ENCODE data around the gene KRT20. TPM values are rescaled to one million over a fixed set of nuclear protein-coding genes. Genes with fewer than 3 reads are reported as not detected.

KRT20 gene
- total RNA-seq, 1 experiment from 2014 or later: 0.66 TPM

- no TSS peak for BruUV-seq (replicated peaks)
- Mint-ChIP-seq H3K4me3 (ENCODE audit: low read depth, unreplicated experiment) (no peak overlapping the region), H3K9me3 (ENCODE audit: low read depth, unreplicated experiment) (no peaks in the 10 kb centered on the region), H3K27me3 (ENCODE audit: unreplicated experiment) (no peaks in the 10 kb centered on the region), H3K4me1 (ENCODE audit: low read depth, unreplicated experiment) (peaks cover 72% of the 10 kb centered on the region), H3K27ac (ENCODE audit: unreplicated experiment) (peak overlapping the region; percentile 27), H3K36me3 (ENCODE audit: insufficient read depth, unreplicated experiment) (peaks cover 17% of the 10 kb centered on the region)
- CTCF ChIA-PET: interaction anchor here (0.6 to 7.3 kb wide), 15 partner anchors 10 to 1037 kb away, joined by 3 to 57 read pairs (median 5); partner anchors contain the start of gene KRT10
- no peak for TF ChIP-seq CTCF (IDR thresholded peaks at IDR 0.05; ENCODE audit: unreplicated experiment)
- intact Hi-C loops (cut with micrococcal nuclease; ENCODE audit: unreplicated experiment): loop anchor here (10.0 kb wide), 1 partner anchor 1074 kb away; no protein-coding TSS in a partner anchor
- DNase-seq: no peak
Measured at GRCh38 chr17:40848583-40849235, 36.3 kb downstream of the KRT20 start.

DNA sequence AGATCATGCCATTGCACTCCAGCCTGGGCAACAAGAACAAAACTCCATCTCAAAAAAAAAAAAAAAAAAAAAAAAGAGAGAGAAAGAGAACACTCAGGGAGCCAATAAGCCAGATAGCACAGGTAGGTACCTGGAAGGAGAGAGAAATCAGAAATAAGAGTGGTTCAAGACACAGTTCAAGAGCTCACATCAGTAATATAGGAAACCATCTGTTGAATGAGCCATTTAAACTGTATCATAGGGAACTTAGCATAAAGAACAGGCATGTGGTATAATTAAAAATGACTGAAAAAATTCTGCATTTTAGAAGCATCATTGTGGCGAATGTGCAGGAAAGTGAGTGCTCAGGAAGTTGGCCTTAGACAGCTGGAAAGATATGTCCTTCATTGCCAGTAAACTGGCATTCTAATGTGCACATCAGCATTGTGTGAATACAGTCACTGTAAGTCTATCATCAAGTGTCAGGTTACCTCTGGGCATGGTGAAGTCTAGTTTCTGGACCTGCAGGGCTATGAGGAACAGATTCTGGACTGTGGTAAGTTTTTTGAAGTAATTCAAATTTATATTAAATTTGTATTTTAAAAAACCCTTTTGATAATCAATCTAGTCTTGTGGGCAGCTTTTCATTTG lies 38.4 kb downstream of the KRT20 start:
- H3K9me3 Mint-ChIP-seq (ENCODE audit: low read depth, unreplicated experiment): no peaks in the 10 kb centered on the region
- no peak overlapping the region for H3K27ac Mint-ChIP-seq (ENCODE audit: unreplicated experiment)
- CTCF ChIA-PET: interaction anchor here (0.5 to 7.3 kb wide), 28 partner anchors 10 to 1241 kb away, joined by 3 to 57 read pairs (median 4); partner anchors contain the start of gene KRT10
- no peaks in the 10 kb centered on the region for H3K27me3 Mint-ChIP-seq (ENCODE audit: unreplicated experiment)
- TF ChIP-seq CTCF (IDR thresholded peaks at IDR 0.05; ENCODE audit: unreplicated experiment): no peak
- H3K36me3 Mint-ChIP-seq (ENCODE audit: insufficient read depth, unreplicated experiment): peaks cover 12% of the 10 kb centered on the region
- no peak overlapping the region for H3K4me3 Mint-ChIP-seq (ENCODE audit: low read depth, unreplicated experiment)
- H3K4me1 Mint-ChIP-seq (ENCODE audit: low read depth, unreplicated experiment): peaks cover 52% of the 10 kb centered on the region
- BruUV-seq (replicated peaks): no TSS peak
- intact Hi-C loops (cut with micrococcal nuclease; ENCODE audit: unreplicated experiment): loop anchor here (10.0 kb wide), 1 partner anchor 1072 kb away; no protein-coding TSS in a partner anchor
- no peak for DNase-seq

DNA sequence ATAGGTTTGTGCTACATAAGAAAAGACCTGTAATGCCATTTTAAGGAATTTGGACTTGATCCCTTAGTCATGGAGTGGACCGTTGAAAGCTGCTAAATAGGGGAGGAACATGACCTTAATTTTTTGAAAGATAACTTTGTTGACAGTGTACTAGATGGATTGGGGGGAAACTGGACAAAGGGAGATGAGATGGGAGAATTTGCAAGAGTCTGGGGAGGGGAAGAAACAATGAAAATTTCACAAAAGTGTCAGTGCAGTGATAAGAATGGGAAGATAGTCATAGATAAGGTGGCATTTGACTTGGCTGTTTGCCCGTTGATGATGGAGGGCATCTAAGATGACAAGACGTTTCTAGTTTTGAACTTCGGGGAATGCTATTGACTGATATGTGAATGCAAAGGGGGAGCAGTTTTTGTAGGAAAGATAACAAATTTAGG lies 40.4 kb downstream of the KRT20 start:
- CTCF ChIA-PET: interaction anchor here (0.9 to 7.3 kb wide), 3 partner anchors 12 to 26 kb away, joined by 3 to 57 read pairs (median 4); no protein-coding TSS in a partner anchor
- no TSS peak for BruUV-seq (replicated peaks)
- Mint-ChIP-seq H3K4me1 (ENCODE audit: low read depth, unreplicated experiment) (peaks cover 34% of the 10 kb centered on the region), H3K36me3 (ENCODE audit: insufficient read depth, unreplicated experiment) (no peaks in the 10 kb centered on the region), H3K27me3 (ENCODE audit: unreplicated experiment) (no peaks in the 10 kb centered on the region), H3K9me3 (ENCODE audit: low read depth, unreplicated experiment) (no peaks in the 10 kb centered on the region), H3K4me3 (ENCODE audit: low read depth, unreplicated experiment) (no peak overlapping the region), H3K27ac (ENCODE audit: unreplicated experiment) (no peak overlapping the region)
- TF ChIP-seq CTCF (IDR thresholded peaks at IDR 0.05; ENCODE audit: unreplicated experiment): no peak
- no peak for DNase-seq
- intact Hi-C loops (cut with micrococcal nuclease; ENCODE audit: unreplicated experiment): loop anchor here (10.0 kb wide), 1 partner anchor 1070 kb away; no protein-coding TSS in a partner anchor

GRCh38 chr17:40843242-40843641 lies 41.8 kb downstream of the KRT20 start:
- peaks cover 19% of the 10 kb centered on the region for H3K4me1 Mint-ChIP-seq (ENCODE audit: low read depth, unreplicated experiment)
- BruUV-seq (replicated peaks): no TSS peak

More at GRCh38 chr17:40843242-40843641, 41.8 kb downstream of the KRT20 start:
- no peaks in the 10 kb centered on the region for H3K27me3 Mint-ChIP-seq (ENCODE audit: unreplicated experiment)
- H3K4me3 Mint-ChIP-seq (ENCODE audit: low read depth, unreplicated experiment): no peak overlapping the region
- CTCF ChIA-PET: interaction anchor here (0.5 to 7.3 kb wide), 14 partner anchors 9 to 1073 kb away, joined by 3 to 57 read pairs (median 3); no protein-coding TSS in a partner anchor
- TF ChIP-seq CTCF (IDR thresholded peaks at IDR 0.05; ENCODE audit: unreplicated experiment): no peak
- no peak overlapping the region for H3K27ac Mint-ChIP-seq (ENCODE audit: unreplicated experiment)
- DNase-seq: no peak
- no peaks in the 10 kb centered on the region for H3K36me3 Mint-ChIP-seq (ENCODE audit: insufficient read depth, unreplicated experiment)
- H3K9me3 Mint-ChIP-seq (ENCODE audit: low read depth, unreplicated experiment): no peaks in the 10 kb centered on the region
- intact Hi-C loops (cut with micrococcal nuclease; ENCODE audit: unreplicated experiment): loop anchor here (10.0 kb wide), 1 partner anchor 1068 kb away; no protein-coding TSS in a partner anchor
